Endodermal cell (in vitro differentiated cells): ENCODE results near the gene LGALS3. TPM values are rescaled to one million over a fixed set of nuclear protein-coding genes. Genes with fewer than 3 reads are reported as not detected.
A peak's percentile ranks its signal among the peaks of the same experiment; 100 is the strongest.

Experiments used
- DNase-seq: peaks from one replicate; pipeline ENCODE4 v3.0.0-alpha.2; 2017
- H3K27ac ChIP-seq: 2 replicates; pipeline ENCODE4 v1.5.1; 2013; ENCODE audit warnings: mild to moderate bottlenecking, low read depth, low read length, moderate library complexity
- H3K27me3 ChIP-seq: 2 replicates; pipeline ENCODE4 v1.6.1; 2013; ENCODE audit warnings: mild to moderate bottlenecking, low read length, moderate library complexity; ENCODE audit not compliant: insufficient read depth, control insufficient read depth, poor library complexity, severe bottlenecking
- H3K36me3 ChIP-seq: 2 replicates; pipeline ENCODE4 v1.7.0; 2013; ENCODE audit warnings: mild to moderate bottlenecking, low read length, moderate library complexity; ENCODE audit not compliant: control insufficient read depth, insufficient read depth
- H3K4me1 ChIP-seq: one replicate; pipeline ENCODE4 v1.7.0; 2013; ENCODE audit warnings: low read length; ENCODE audit not compliant: control insufficient read depth, insufficient read depth
- H3K4me3 ChIP-seq: 2 replicates; pipeline ENCODE4 v1.5.1; 2013; ENCODE audit warnings: mild to moderate bottlenecking, low read length, moderate library complexity
- H3K9ac ChIP-seq: 2 replicates; pipeline ENCODE4 v1.6.1; 2013; ENCODE audit warnings: mild to moderate bottlenecking, low read length, moderate library complexity; ENCODE audit not compliant: poor library complexity, severe bottlenecking; ENCODE audit errors: extremely low read depth
- H3K9me3 ChIP-seq: 2 replicates; pipeline ENCODE4 v1.6.1; 2013; ENCODE audit warnings: mild to moderate bottlenecking, low read length, moderate library complexity; ENCODE audit not compliant: control insufficient read depth
- H3K27ac Mint-ChIP-seq: 2 replicates; pipeline ENCODE4 v1.8.0; 2020; ENCODE audit warnings: mixed read lengths
- H3K27me3 Mint-ChIP-seq: 2 replicates; pipeline ENCODE4 v1.8.0; 2021; ENCODE audit warnings: mild to moderate bottlenecking, mixed read lengths; ENCODE audit not compliant: insufficient read depth
- H3K36me3 Mint-ChIP-seq: 2 replicates; pipeline ENCODE4 v1.8.0; 2020; ENCODE audit warnings: low read depth, mixed read lengths
- H3K4me1 Mint-ChIP-seq: 2 replicates; pipeline ENCODE4 v1.8.0; 2020; ENCODE audit warnings: mixed read lengths
- H3K4me3 Mint-ChIP-seq: 2 replicates; pipeline ENCODE4 v1.8.0; 2020; ENCODE audit warnings: mild to moderate bottlenecking, moderate library complexity, mixed read lengths
- H3K9me3 Mint-ChIP-seq: 2 replicates; pipeline ENCODE4 v1.8.0; 2020; ENCODE audit warnings: mild to moderate bottlenecking, mixed read lengths
- CTCF ChIP-seq: fragments of 200-600 bp; sonication (generic); conservative IDR thresholded peaks from 2 replicates; pipeline ENCODE4 v1.5.0; 2021; ENCODE audit warnings: antibody characterized with exemption, mild to moderate bottlenecking
- WGBS, 2 experiments: methylation state at CpG; one replicate each; pipeline versions ENCODE4 v1.1.5 to v1.1.7; 2013; ENCODE audit warnings: missing lambda C conversion rate in 2 of 2, mixed read lengths in 1 of 2; ENCODE audit not compliant: insufficient coverage in 1 of 2, insufficient read length in 1 of 2; 5-methylcytosine and 5-hydroxymethylcytosine counted together
- total RNA-seq, 2 donors: library from RNA; stranded (reverse); fragmentation: NEBNext Ultra II Directional in 1 of 2; extraction: Animal tissue kit (Norgen Biotek cat#: 25700) in 1 of 2; gene quantifications; 2 replicates in 1 of 2; 3 replicates in 1 of 2; pipeline ENCODE4 v1.2.1, GENCODE V29; 2021

LGALS3 gene
- total RNA-seq, 2 donors from 2014 or later = 1.0 to 2.0 TPM

- Mint-ChIP-seq H3K36me3 (peaks cover 11% of the 10 kb centered on the region), H3K4me3 (no peak overlapping the region), H3K4me1 (peaks cover 25% of the 10 kb centered on the region), H3K9me3 (peaks cover 3% of the 10 kb centered on the region), H3K27ac (no peak overlapping the region), H3K27me3 (no peaks in the 10 kb centered on the region)
- Histone ChIP-seq H3K9me3 (peaks cover 8% of the 10 kb centered on the region), H3K9ac (no peak overlapping the region), H3K4me3 (peak overlapping the region; percentile 97), H3K4me1 (no peaks in the 10 kb centered on the region), H3K27me3 (no peaks in the 10 kb centered on the region), H3K36me3 (peaks cover 5% of the 10 kb centered on the region), H3K27ac (no peak overlapping the region)
- DNase-seq = no peak
- 97 to 100% methylated on average over 2 to 4 of the region's 4 CpGs for WGBS, 2 experiments
- TF ChIP-seq CTCF = no peak
These were observed 59.7 kb downstream of the LGALS3 start for GRCh38 chr14:55188686-55189295.

DNA sequence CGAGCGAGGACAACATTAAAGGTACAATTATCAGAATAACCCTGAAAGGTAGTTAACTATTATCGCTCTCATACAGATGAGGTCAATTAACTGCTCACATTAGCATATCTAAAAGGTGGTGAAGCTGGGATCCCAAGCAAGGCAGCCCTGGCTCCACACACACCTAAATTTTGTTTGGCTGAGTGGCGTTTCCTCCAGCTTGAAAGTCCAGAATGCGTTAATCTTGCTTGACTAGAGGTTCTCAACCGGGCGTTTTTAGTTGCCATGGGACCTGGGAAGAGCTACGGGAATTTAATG lies 61.8 kb downstream of the LGALS3 start:
- 2% methylated on average over 6 to 8 of the region's 8 CpGs for WGBS, 2 experiments
- Mint-ChIP-seq H3K27me3 (no peaks in the 10 kb centered on the region), H3K36me3 (peaks cover 9% of the 10 kb centered on the region), H3K4me3 (peak overlapping the region; percentile 96), H3K27ac (peak overlapping the region; percentile 99), H3K4me1 (peaks cover 25% of the 10 kb centered on the region), H3K9me3 (peaks cover 3% of the 10 kb centered on the region)
- Histone ChIP-seq H3K9me3 (peaks cover 8% of the 10 kb centered on the region), H3K36me3 (peaks cover 5% of the 10 kb centered on the region), H3K27me3 (no peaks in the 10 kb centered on the region), H3K4me3 (peak overlapping the region; percentile 97), H3K9ac (peak overlapping the region; percentile 61), H3K4me1 (no peaks in the 10 kb centered on the region), H3K27ac (peak overlapping the region; percentile 70)
- no peak for TF ChIP-seq CTCF
- no peak for DNase-seq

GRCh38 chr14:55191203-55192053 lies 62.4 kb downstream of the LGALS3 start, which contains the start of gene DLGAP5:
DLGAP5 (minus strand) TSS chr14:55191585; CDS start chr14:55189179, 2,406 bp downstream.
- Mint-ChIP-seq H3K36me3 (peaks cover 6% of the 10 kb centered on the region), H3K27me3 (no peaks in the 10 kb centered on the region), H3K27ac (peak within 1 kb of the TSS; percentile 99), H3K4me3 (peak within 1 kb of the TSS; percentile 96), H3K4me1 (peaks cover 22% of the 10 kb centered on the region), H3K9me3 (peaks cover 3% of the 10 kb centered on the region)
- no peak for TF ChIP-seq CTCF
- Histone ChIP-seq H3K4me1 (no peaks in the 10 kb centered on the region), H3K27me3 (no peaks in the 10 kb centered on the region), H3K36me3 (peaks cover 3% of the 10 kb centered on the region), H3K9me3 (peaks cover 8% of the 10 kb centered on the region), H3K9ac (peak within 1 kb of the TSS; percentile 61), H3K27ac (peak within 1 kb of the TSS; percentile 70), H3K4me3 (peak within 1 kb of the TSS; percentile 97)
- DNase-seq = peak; percentile 98
- 5 to 14% methylated on average over 10 to 46 of the region's 46 CpGs for WGBS, 2 experiments
